Stimulated activated CD8-positive, alpha-beta memory T cell treated with anti-CD3 and anti-CD28 coated beads, Interleukin-4, amount 100 ng/mL, for 1 hour (primary cell): ENCODE results near the gene USP7.

ENCODE experiments used
- DNase-seq, 2 donors: peaks; one replicate each; pipeline ENCODE4 v3.0.0-alpha.2; 2020; ENCODE audit warnings: low read depth in 2 of 2, low spot score in 1 of 2

USP7 gene

GRCh38 chr16:8952281-8952751 is 11.4 kb downstream of the USP7 start:
- DNase-seq = no peak

GRCh38 chr16:8951447-8952280 is 12.0 kb downstream of the USP7 start:
- DNase-seq = no peak

DNA sequence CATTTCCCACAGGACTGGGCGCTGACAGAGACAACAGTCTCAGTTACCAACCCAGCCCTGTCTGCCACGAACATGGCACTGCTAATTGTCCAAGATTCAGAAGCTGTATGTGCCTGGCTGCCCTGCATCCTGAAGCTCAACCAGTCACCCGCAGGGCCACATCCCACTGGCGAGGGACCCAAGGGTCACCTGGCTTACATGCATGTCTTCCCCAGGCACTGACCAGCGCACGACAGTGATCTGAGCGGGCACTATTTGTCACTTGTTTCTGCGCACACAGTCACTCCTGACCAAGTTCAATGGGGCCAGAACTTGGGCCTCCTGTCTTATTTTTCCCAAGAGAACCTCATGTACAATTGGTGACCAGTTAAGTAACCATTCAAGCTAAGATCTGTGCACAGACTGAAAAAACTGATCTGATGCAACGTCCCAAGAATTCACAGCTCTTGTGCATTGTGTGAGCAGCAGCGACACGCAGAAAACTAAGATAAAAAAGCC is 13.1 kb downstream of the USP7 start:
- DNase-seq = no peak

GRCh38 chr16:8949536-8950418 is 13.9 kb downstream of the USP7 start:
- DNase-seq = no peak

- no peak for DNase-seq
Measured at GRCh38 chr16:8948831-8949230, 14.9 kb downstream of the USP7 start.

- no peak for DNase-seq
Measured at GRCh38 chr16:8948069-8948593, 15.6 kb downstream of the USP7 start.

DNA sequence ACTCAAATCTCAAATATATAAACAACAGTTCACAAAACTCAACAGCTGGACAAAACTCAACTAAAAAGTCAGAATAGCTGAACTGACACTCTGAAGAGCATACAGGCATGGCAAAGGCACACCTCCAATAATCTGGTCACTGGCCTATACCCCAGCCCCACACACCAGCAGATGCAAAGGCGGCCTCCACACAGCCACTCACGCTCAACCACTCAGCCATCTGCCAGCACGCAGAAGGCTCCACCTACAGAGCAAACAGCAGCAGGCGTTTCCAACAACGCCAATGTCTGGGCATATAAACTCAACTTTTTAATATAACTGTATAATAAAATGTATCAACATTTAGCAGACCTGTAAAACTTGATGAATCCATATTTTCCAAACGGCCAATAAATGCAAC is 17.2 kb downstream of the USP7 start:
- DNase-seq = no peak

GRCh38 chr16:8945626-8946296 is 17.9 kb downstream of the USP7 start:
- DNase-seq = no peak

GRCh38 chr16:8943966-8944759 is 19.5 kb downstream of the USP7 start:
- DNase-seq = no peak

- DNase-seq = no peak
Measured at GRCh38 chr16:8943001-8943763, 20.5 kb downstream of the USP7 start.

DNA sequence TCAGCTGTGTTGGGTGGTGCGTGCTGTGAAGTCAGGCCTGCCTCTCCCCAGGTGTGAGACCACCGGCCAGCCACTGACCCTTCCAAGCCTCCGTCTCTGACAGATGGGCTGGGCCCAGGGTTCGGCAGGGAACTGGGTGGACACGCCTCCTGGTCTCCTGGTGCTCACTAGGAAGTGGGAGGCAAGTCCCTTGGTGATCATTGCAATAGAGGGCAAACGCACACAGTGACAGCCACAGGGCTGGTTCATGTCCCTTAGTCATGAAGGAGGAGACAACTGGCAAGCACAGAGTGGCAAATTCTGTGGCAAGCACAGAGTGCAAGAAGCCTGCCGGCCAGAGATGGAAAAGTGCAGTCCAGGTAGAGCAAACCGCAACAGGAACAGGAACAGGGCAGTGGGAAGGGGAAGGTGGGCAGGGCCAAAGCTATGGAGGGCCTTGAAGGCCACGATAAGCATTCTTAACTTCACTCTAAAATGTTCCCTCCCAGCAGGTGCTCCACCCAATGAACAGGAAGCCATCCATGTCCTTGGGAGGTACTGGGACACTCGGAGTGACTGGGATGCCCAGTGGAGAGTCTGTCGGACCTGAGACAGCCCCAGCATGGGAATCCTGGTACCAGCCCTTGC is 21.9 kb downstream of the USP7 start:
- DNase-seq = no peak

DNA sequence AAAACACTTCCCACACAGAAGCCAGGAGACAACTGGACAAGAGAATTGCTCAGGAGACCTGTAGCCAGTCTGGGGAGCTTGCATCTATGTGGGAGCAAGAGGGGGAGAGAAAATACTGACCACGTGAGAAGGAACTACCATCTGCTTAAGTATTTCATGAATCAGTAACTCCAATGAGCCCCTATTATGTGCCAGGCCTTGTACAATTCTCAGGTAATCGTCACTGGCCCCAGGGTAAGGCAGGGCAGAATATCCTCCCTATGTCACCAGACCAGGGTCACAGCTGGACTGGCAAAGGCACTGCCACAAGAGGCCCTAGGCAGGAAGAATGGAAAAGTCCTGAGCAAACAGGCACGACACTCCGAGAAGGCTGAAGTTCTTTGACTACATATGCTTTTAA is 25.9 kb downstream of the USP7 start:
- no peak for DNase-seq

- peak in 1 of 2 donors; percentile 55 for DNase-seq
Measured at GRCh38 chr16:8936421-8936820, 27.3 kb downstream of the USP7 start.

DNA sequence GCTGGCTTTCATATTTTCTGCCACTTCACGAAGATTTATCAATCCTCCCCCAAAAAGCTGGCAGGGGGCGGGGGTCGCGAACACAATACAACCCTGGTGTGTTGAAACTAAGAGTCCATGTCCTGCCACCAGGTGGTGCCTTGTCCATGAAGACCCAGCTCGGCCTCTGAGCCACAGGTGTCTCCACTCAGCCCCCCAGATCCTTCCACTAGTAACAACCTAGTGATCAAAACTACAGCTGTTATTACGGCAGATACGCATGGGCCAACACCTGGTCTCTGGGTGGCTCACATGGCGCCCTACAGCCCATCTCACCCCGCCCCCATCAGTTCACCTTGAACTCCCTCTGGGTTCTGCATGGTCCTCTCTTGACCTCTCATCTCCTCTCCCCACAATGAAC is 27.7 kb downstream of the USP7 start:
- no peak for DNase-seq

DNA sequence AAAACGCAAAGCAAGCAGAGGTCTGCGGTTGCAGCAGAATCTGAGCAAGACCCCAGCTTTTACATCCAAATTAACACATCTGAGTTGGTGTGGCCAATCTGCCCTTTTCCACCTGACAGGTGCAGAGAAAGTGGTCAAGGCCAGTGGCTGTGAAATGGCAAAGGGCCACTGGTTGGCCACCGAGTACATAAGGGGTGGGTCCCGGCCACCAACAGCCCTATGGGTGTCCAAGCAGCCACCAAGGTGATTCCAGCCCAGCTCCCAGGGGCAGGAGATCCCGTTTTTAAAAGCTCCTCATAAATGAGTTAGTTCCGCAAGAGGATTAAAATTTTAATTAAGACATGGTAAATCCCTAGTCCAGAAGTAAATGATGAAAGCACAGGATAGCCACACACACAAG is 29.1 kb downstream of the USP7 start:
- no peak for DNase-seq

DNA sequence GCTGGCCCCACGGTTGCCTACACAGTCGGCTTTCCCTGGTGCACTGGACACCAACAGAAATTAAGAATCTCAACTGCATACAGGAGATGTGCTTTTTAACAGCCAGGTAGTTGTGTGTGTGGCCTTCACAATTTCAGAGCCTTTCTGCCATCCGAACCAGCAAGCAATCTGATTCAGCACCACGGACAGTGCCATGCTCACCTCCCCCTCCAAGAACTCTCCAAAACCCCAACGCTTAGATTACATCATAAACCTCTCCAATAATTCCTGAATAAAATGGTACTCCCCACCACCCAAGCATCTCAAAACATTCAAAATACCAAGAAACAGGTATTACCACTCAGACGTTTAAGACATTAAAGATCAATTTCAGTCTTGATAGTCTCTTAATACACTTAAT is 31.8 kb downstream of the USP7 start:
- peak in 1 of 2 donors; percentile 32 for DNase-seq

DNA sequence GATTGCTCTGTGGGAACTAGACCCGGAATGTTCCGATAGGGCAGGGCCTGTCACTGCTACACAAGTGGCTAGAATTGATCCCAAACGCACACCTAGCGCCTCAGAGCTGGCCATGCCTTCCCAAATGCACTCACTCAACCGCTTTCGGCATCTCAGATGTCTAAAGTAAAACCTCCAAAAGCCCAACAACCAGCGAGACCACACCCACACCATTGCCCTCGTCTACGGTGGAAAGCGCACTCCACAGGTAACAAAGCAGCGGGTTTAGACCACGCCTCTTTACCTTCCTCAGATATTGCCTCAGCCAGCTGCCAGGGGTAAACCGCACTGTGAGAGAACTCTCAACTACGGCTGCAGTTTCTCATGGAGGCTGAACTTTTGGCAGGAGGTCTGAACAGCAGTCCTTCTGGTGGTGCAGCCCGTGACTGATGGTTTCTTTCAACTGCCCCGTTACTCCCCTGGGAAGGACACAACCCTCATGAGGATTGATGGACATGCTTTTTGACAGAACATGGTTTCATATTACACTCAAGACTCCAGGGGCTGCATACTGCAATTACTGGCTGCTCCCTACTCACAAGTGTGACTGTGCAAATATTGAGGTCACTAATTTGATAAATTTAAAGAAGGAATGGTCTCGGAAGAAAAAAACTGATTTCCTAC is 34.5 kb downstream of the USP7 start:
- DNase-seq = no peak

DNA sequence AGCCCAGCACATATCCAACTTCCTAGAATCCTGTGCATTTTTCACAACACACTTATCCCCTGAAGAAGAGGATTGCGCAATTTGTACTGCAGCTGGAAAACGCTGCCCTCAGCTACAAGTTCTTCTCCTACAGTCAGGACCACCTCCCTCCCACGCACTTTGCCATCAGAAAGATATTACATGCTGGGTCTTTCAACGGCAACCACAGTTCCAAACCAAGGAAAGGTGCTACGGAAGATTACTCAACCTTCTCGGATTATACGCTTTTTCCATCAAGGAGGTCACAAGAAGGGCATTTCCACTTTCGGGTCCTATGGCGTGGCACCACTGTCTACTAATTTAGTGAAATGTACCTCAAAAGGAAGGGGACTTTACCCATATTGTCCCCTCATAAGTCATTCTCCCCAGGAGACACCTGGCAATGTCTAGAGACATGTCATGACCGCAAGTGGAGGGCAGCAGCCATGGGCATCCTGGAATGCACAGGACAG is 35.2 kb downstream of the USP7 start:
- DNase-seq = no peak
